Measurements from ENCODE around the gene ANLN.
"Not testable (repeated sequence)": the region's sequence is repeated elsewhere in the genome, so short reads cannot be mapped to it uniquely, and the experiment has no call there.

GRCh38 chr7:36488672-36489071, 99.0 kb downstream of the ANLN start:
- TF ChIP-seq CTCF (optimal IDR thresholded peaks at IDR 0.05 in 1 of 3, IDR thresholded peaks at IDR 0.05 in 1 of 3, conservative IDR thresholded peaks at IDR 0.05 in 1 of 3; ENCODE audit: extremely low read depth in 1 of 3, insufficient read depth in 2 of 3, low read length in 3 of 3); EZH2 (IDR thresholded peaks at IDR 0.05; ENCODE audit: low read length): not testable (repeated sequence)

Measured in keratinocyte (primary cell).